ENCODE measurements around the gene DYTN. TPM values are rescaled to one million over a fixed set of nuclear protein-coding genes. Genes with fewer than 3 reads are reported as not detected.

The DYTN gene
- total RNA-seq, 2 experiments from 2014 or later, result not detected

DNA sequence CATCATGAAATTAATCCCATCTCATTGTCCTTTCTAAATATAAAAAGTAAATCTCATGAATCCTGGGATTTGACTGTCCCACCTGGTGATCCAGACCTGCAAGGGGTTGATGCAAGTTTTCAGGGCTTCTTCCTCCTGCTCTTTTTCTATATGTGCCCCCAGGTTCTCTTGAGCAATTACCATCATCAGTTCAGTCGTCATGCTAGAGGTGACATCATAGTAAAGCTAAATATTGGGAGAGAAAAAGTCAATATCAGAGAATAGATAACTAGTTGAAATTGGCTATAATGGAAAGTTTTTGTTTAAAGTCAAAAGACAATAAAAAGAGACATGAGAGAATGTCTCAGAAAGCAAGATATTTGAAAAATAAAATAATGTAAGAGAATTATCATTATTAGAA is 38.6 kb upstream of the DYTN start:
- TF ChIP-seq EZH2phosphoT487 (IDR thresholded peaks at IDR 0.05; ENCODE audit: borderline replicate concordance, low read depth, low read length), result no peak
- TF ChIP-seq, protein P1, sequence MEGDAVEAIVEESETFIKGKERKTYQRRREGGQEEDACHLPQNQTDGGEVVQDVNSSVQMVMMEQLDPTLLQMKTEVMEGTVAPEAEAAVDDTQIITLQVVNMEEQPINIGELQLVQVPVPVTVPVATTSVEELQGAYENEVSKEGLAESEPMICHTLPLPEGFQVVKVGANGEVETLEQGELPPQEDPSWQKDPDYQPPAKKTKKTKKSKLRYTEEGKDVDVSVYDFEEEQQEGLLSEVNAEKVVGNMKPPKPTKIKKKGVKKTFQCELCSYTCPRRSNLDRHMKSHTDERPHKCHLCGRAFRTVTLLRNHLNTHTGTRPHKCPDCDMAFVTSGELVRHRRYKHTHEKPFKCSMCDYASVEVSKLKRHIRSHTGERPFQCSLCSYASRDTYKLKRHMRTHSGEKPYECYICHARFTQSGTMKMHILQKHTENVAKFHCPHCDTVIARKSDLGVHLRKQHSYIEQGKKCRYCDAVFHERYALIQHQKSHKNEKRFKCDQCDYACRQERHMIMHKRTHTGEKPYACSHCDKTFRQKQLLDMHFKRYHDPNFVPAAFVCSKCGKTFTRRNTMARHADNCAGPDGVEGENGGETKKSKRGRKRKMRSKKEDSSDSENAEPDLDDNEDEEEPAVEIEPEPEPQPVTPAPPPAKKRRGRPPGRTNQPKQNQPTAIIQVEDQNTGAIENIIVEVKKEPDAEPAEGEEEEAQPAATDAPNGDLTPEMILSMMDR (conservative IDR thresholded peaks at IDR 0.05; ENCODE audit: low read length), result no peak
- Histone ChIP-seq H3K9me3 (ENCODE audit: low read length) (no peaks in the 10 kb centered on the region), H3K4me1 (ENCODE audit: insufficient read depth, low read length, poor library complexity, severe bottlenecking) (no peaks in the 10 kb centered on the region), H3K36me3 (ENCODE audit: insufficient read depth, low read length) (no peaks in the 10 kb centered on the region), H4K20me1 (ENCODE audit: insufficient read depth, low read length) (no peaks in the 10 kb centered on the region), H3K27ac (ENCODE audit: low read depth, low read length, poor library complexity, severe bottlenecking) (no peak overlapping the region), H3K4me3 (ENCODE audit: low read depth, low read length, poor library complexity, severe bottlenecking) (no peak overlapping the region), H3K79me2 (ENCODE audit: insufficient read depth, low read depth, low read length) (no peaks in the 10 kb centered on the region), H3K9me2 (ENCODE audit: insufficient read depth, low read length) (no peaks in the 10 kb centered on the region), H2AFZ (ENCODE audit: low read length) (no peak overlapping the region), H3K4me2 (ENCODE audit: low read length) (no peak overlapping the region)
- CTCF ChIA-PET (ENCODE audit: unreplicated experiment), result no interaction called here
- no TSS peak for BruUV-seq (replicated peaks)
- intact Hi-C loops (cut with micrococcal nuclease; ENCODE audit: unreplicated experiment), result no loop called here
- POLR2A ChIA-PET, result interaction anchor here (1.1 kb wide), 1 partner anchor 513 kb away, joined by 4 read pairs; no protein-coding TSS in a partner anchor
- DNase-seq (ENCODE audit: low spot score), result no peak

DNA sequence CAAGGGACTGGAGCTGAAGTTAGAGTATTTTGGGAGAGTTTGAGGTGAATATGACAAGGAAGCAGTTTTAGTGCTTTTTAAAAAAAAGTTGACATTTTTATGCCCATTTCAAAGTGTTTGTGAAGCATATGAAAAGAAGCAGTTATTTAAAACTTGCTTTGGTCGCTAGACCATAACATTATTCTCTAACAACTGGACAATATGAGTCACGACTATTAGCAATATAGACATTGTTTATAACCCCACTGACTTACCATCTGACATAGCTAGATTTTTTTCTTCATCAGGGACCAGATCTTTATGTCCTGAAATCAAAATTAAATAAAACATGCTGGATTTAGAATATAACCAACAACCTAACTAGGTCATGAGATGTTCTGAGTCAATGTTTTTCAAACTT is 22.6 kb upstream of the DYTN start:
- Histone ChIP-seq H4K20me1 (ENCODE audit: insufficient read depth, low read length) (no peaks in the 10 kb centered on the region), H2AFZ (ENCODE audit: low read length) (no peak overlapping the region), H3K9me3 (ENCODE audit: low read length) (no peaks in the 10 kb centered on the region), H3K9me2 (ENCODE audit: insufficient read depth, low read length) (no peaks in the 10 kb centered on the region), H3K4me1 (ENCODE audit: insufficient read depth, low read length, poor library complexity, severe bottlenecking) (no peaks in the 10 kb centered on the region), H3K79me2 (ENCODE audit: insufficient read depth, low read depth, low read length) (no peaks in the 10 kb centered on the region), H3K27ac (ENCODE audit: low read depth, low read length, poor library complexity, severe bottlenecking) (no peak overlapping the region), H3K36me3 (ENCODE audit: insufficient read depth, low read length) (no peaks in the 10 kb centered on the region), H3K4me2 (ENCODE audit: low read length) (no peak overlapping the region), H3K4me3 (ENCODE audit: low read depth, low read length, poor library complexity, severe bottlenecking) (no peak overlapping the region)
- no TSS peak for BruUV-seq (replicated peaks)
- POLR2A ChIA-PET, result interaction anchor here (1.6 kb wide), 1 partner anchor 44 kb away, joined by 4 read pairs; no protein-coding TSS in a partner anchor
- TF ChIP-seq, protein P1 (conservative IDR thresholded peaks at IDR 0.05; ENCODE audit: low read length), result no peak
- no peak for TF ChIP-seq EZH2phosphoT487 (IDR thresholded peaks at IDR 0.05; ENCODE audit: borderline replicate concordance, low read depth, low read length)
- intact Hi-C loops (cut with micrococcal nuclease; ENCODE audit: unreplicated experiment), result no loop called here
- DNase-seq (ENCODE audit: low spot score), result no peak
- CTCF ChIA-PET (ENCODE audit: unreplicated experiment), result no interaction called here

DNA sequence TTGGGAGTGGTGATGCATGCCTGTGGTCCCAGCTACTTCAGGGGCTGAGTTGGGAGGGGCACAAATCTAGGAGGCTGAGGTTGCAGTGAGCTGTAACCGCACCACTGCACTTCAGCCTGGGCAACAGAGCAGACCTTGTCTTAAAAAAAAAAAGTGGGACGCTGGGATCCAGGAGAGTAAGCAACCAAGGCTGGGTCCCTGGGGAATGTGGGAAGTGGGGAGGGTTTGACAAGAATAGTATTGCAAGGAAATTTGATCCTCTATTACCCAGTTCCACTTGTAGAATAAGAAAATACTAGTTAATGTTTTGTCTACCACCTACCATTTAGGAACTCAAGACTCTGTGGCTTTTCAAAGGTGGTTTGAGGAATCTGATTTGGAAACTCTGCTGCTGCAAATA is 21.1 kb upstream of the DYTN start:
- Histone ChIP-seq H3K36me3 (ENCODE audit: insufficient read depth, low read length) (no peaks in the 10 kb centered on the region), H3K4me3 (ENCODE audit: low read depth, low read length, poor library complexity, severe bottlenecking) (no peak overlapping the region), H3K79me2 (ENCODE audit: insufficient read depth, low read depth, low read length) (no peaks in the 10 kb centered on the region), H3K4me1 (ENCODE audit: insufficient read depth, low read length, poor library complexity, severe bottlenecking) (no peaks in the 10 kb centered on the region), H4K20me1 (ENCODE audit: insufficient read depth, low read length) (no peaks in the 10 kb centered on the region), H3K27ac (ENCODE audit: low read depth, low read length, poor library complexity, severe bottlenecking) (no peak overlapping the region), H2AFZ (ENCODE audit: low read length) (no peak overlapping the region), H3K9me3 (ENCODE audit: low read length) (no peaks in the 10 kb centered on the region), H3K4me2 (ENCODE audit: low read length) (no peak overlapping the region), H3K9me2 (ENCODE audit: insufficient read depth, low read length) (no peaks in the 10 kb centered on the region)
- CTCF ChIA-PET (ENCODE audit: unreplicated experiment), result no interaction called here
- POLR2A ChIA-PET, result interaction anchor here (1.6 kb wide), 1 partner anchor 43 kb away, joined by 4 read pairs; no protein-coding TSS in a partner anchor
- TF ChIP-seq, protein P1 (conservative IDR thresholded peaks at IDR 0.05; ENCODE audit: low read length), result no peak
- TF ChIP-seq EZH2phosphoT487 (IDR thresholded peaks at IDR 0.05; ENCODE audit: borderline replicate concordance, low read depth, low read length), result no peak
- intact Hi-C loops (cut with micrococcal nuclease; ENCODE audit: unreplicated experiment), result no loop called here
- BruUV-seq (replicated peaks), result no TSS peak
- no peak for DNase-seq (ENCODE audit: low spot score)
